Measurements from ENCODE around the gene ULK3. TPM values are rescaled to one million over a fixed set of nuclear protein-coding genes. Genes with fewer than 3 reads are reported as not detected.

ULK3 gene
- total and polyA plus RNA-seq, 2 donors: 16.1 to 25.1 TPM

- Histone ChIP-seq H3K4me1 (ENCODE audit: insufficient read depth) (no peaks in the 10 kb centered on the region), H3K4me3 (ENCODE audit: low read depth, low read length) (no peak overlapping the region), H3K36me3 (ENCODE audit: insufficient read depth) (no peaks in the 10 kb centered on the region), H3K27ac (ENCODE audit: low read depth) (no peak overlapping the region)
- 30% methylated on average over 15 of the region's 15 CpGs for WGBS
- no peak for DNase-seq (ENCODE audit: extremely low spot score)
Observed at GRCh38 chr15:74790080-74790916, 52.7 kb downstream of the ULK3 start.

GRCh38 chr15:74789741-74790079, 53.2 kb downstream of the ULK3 start:
- Histone ChIP-seq H3K36me3 (ENCODE audit: insufficient read depth) (no peaks in the 10 kb centered on the region), H3K27ac (ENCODE audit: low read depth) (no peak overlapping the region), H3K4me3 (ENCODE audit: low read depth, low read length) (no peak overlapping the region), H3K4me1 (ENCODE audit: insufficient read depth) (no peaks in the 10 kb centered on the region)
- DNase-seq (ENCODE audit: extremely low spot score): no peak
- 34% methylated on average over 3 of the region's 3 CpGs for WGBS

GRCh38 chr15:74789171-74789631, 53.8 kb downstream of the ULK3 start:
- DNase-seq (ENCODE audit: extremely low spot score): no peak
- Histone ChIP-seq H3K27ac (ENCODE audit: low read depth) (no peak overlapping the region), H3K4me1 (ENCODE audit: insufficient read depth) (no peaks in the 10 kb centered on the region)

GRCh38 chr15:74788683-74789151, 54.2 kb downstream of the ULK3 start:
- H3K4me3 ChIP-seq (ENCODE audit: low read depth, low read length): no peak overlapping the region
- H3K27ac ChIP-seq (ENCODE audit: low read depth): peak overlapping the region; percentile 35
- no peak for DNase-seq (ENCODE audit: extremely low spot score)
- no peaks in the 10 kb centered on the region for H3K4me1 ChIP-seq (ENCODE audit: insufficient read depth)
- H3K36me3 ChIP-seq (ENCODE audit: insufficient read depth): no peaks in the 10 kb centered on the region
- WGBS: 73% methylated on average over 9 of the region's 9 CpGs

More at GRCh38 chr15:74789171-74789631, 53.8 kb downstream of the ULK3 start:
- Histone ChIP-seq H3K4me3 (ENCODE audit: low read depth, low read length) (no peak overlapping the region), H3K36me3 (ENCODE audit: insufficient read depth) (no peaks in the 10 kb centered on the region)
- 59% methylated on average over 14 of the region's 14 CpGs for WGBS

- H3K27ac ChIP-seq (ENCODE audit: low read depth): peak overlapping the region; percentile 35
- no peaks in the 10 kb centered on the region for H3K36me3 ChIP-seq (ENCODE audit: insufficient read depth)
- no peak for DNase-seq (ENCODE audit: extremely low spot score)
- whole genome bisulfite sequencing: 48% methylated on average over 7 of the region's 7 CpGs
- no peak overlapping the region for H3K4me3 ChIP-seq (ENCODE audit: low read depth, low read length)
- no peaks in the 10 kb centered on the region for H3K4me1 ChIP-seq (ENCODE audit: insufficient read depth)
Observed at GRCh38 chr15:74788042-74788682, 54.8 kb downstream of the ULK3 start.

- Histone ChIP-seq H3K36me3 (ENCODE audit: insufficient read depth) (no peaks in the 10 kb centered on the region), H3K27ac (ENCODE audit: low read depth) (no peak overlapping the region), H3K4me3 (ENCODE audit: low read depth, low read length) (no peak overlapping the region), H3K4me1 (ENCODE audit: insufficient read depth) (no peaks in the 10 kb centered on the region)
- WGBS: 55% methylated on average over 13 of the region's 13 CpGs
- DNase-seq (ENCODE audit: extremely low spot score): no peak
Observed at GRCh38 chr15:74787251-74788041, 55.5 kb downstream of the ULK3 start.

- Histone ChIP-seq H3K27ac (ENCODE audit: low read depth) (no peak overlapping the region), H3K4me3 (ENCODE audit: low read depth, low read length) (no peak overlapping the region), H3K4me1 (ENCODE audit: insufficient read depth) (no peaks in the 10 kb centered on the region), H3K36me3 (ENCODE audit: insufficient read depth) (no peaks in the 10 kb centered on the region)
- no peak for DNase-seq (ENCODE audit: extremely low spot score)
- 70% methylated on average over 7 of the region's 7 CpGs for WGBS
Observed at GRCh38 chr15:74786551-74787165, 56.3 kb downstream of the ULK3 start.

Small RNA genes lying within 50 kb of the gene (small RNA-seq; reads per million reads assigned to genes)
- gene CPLX3: not detected
- not detected for gene MIR4513
- gene MIR6882: 0.24 reads per million

Other genes with a start within 250 kb of the ULK3 start
- gene CLK3, start 227.3 kb downstream of the ULK3 start, total RNA-seq: 31.5 TPM
- gene CLK3, start 227.3 kb downstream of the ULK3 start, polyA plus RNA-seq: 76.3 TPM
- gene EDC3, start 147.1 kb downstream of the ULK3 start, total RNA-seq: 16.0 TPM
- 20.8 TPM for gene EDC3, start 147.1 kb downstream of the ULK3 start, polyA plus RNA-seq
- 0.26 TPM for gene CYP1A1, start 117.6 kb downstream of the ULK3 start, total RNA-seq
- gene CYP1A1, start 117.6 kb downstream of the ULK3 start, polyA plus RNA-seq: 7.3 TPM
- not detected for gene CYP1A2, start 94.3 kb downstream of the ULK3 start, total RNA-seq
- gene CYP1A2, start 94.3 kb downstream of the ULK3 start, polyA plus RNA-seq: not detected
- gene CSK, start 61.1 kb downstream of the ULK3 start, total RNA-seq: 17.8 TPM
- gene CSK, start 61.1 kb downstream of the ULK3 start, polyA plus RNA-seq: 30.7 TPM
- gene LMAN1L, start 30.3 kb downstream of the ULK3 start, total RNA-seq: 0.85 TPM
- 0.33 TPM for gene LMAN1L, start 30.3 kb downstream of the ULK3 start, polyA plus RNA-seq
- not detected for gene CPLX3, start 16.5 kb downstream of the ULK3 start, total RNA-seq
- 0.22 TPM for gene CPLX3, start 16.5 kb downstream of the ULK3 start, polyA plus RNA-seq
- 22.4 TPM for gene SCAMP2, start 30.2 kb upstream of the ULK3 start, total RNA-seq
- 46.3 TPM for gene SCAMP2, start 30.2 kb upstream of the ULK3 start, polyA plus RNA-seq
- 33.6 TPM for gene MPI, start 46.9 kb upstream of the ULK3 start, total RNA-seq
- 37.4 TPM for gene MPI, start 46.9 kb upstream of the ULK3 start, polyA plus RNA-seq
- gene FAM219B, start 63.7 kb upstream of the ULK3 start, total RNA-seq: 52.0 TPM
- 62.3 TPM for gene FAM219B, start 63.7 kb upstream of the ULK3 start, polyA plus RNA-seq
- gene COX5A, start 94.9 kb upstream of the ULK3 start, total RNA-seq: 43.6 TPM
- gene COX5A, start 94.9 kb upstream of the ULK3 start, polyA plus RNA-seq: 259 TPM
- 5.2 TPM for gene RPP25, start 113.6 kb upstream of the ULK3 start, total RNA-seq
- 13.5 TPM for gene RPP25, start 113.6 kb upstream of the ULK3 start, polyA plus RNA-seq
- 6.9 TPM for gene SCAMP5, start 152.4 kb upstream of the ULK3 start, total RNA-seq
- gene SCAMP5, start 152.4 kb upstream of the ULK3 start, polyA plus RNA-seq: 19.4 TPM
- 12.8 TPM for gene PPCDC, start 180.4 kb upstream of the ULK3 start, total RNA-seq
- 13.6 TPM for gene PPCDC, start 180.4 kb upstream of the ULK3 start, polyA plus RNA-seq

Measured in urinary bladder (tissue), 4 donors.